ENCODE data around the gene STXBP2.

The STXBP2 gene

GRCh38 chr19:7647156-7647555 lies 10.2 kb downstream of the STXBP2 start:
- FAIRE-seq, result no peak
- DNase-seq (ENCODE audit: extremely low spot score, insufficient read length, low read depth), result no peak

GRCh38 chr19:7648265-7649014 lies 11.5 kb downstream of the STXBP2 start:
- no peak for FAIRE-seq
- DNase-seq (ENCODE audit: extremely low spot score, insufficient read length, low read depth), result no peak

GRCh38 chr19:7650148-7650547 lies 13.2 kb downstream of the STXBP2 start:
- DNase-seq (ENCODE audit: extremely low spot score, insufficient read length, low read depth) (no peak), FAIRE-seq (no peak)

GRCh38 chr19:7652061-7652641 lies 15.2 kb downstream of the STXBP2 start:
- FAIRE-seq, result peak; percentile 84
- DNase-seq (ENCODE audit: extremely low spot score, insufficient read length, low read depth), result peak; percentile 73

- FAIRE-seq, result no peak
- no peak for DNase-seq (ENCODE audit: extremely low spot score, insufficient read length, low read depth)
Measured at GRCh38 chr19:7654401-7654800, 17.5 kb downstream of the STXBP2 start.

- no peak for DNase-seq (ENCODE audit: extremely low spot score, insufficient read length, low read depth)
- FAIRE-seq, result no peak
Measured at GRCh38 chr19:7655581-7655980, 18.7 kb downstream of the STXBP2 start.

- FAIRE-seq (no peak), DNase-seq (ENCODE audit: extremely low spot score, insufficient read length, low read depth) (no peak)
Measured at GRCh38 chr19:7657131-7657751, 20.3 kb downstream of the STXBP2 start.

- DNase-seq (ENCODE audit: extremely low spot score, insufficient read length, low read depth) (peak; percentile 87), FAIRE-seq (peak; percentile 95)
Measured at GRCh38 chr19:7658219-7658686, 21.3 kb downstream of the STXBP2 start.

GRCh38 chr19:7661744-7662538 lies 25.0 kb downstream of the STXBP2 start:
- no peak for DNase-seq (ENCODE audit: extremely low spot score, insufficient read length, low read depth)

GRCh38 chr19:7662657-7663056 lies 25.7 kb downstream of the STXBP2 start:
- no peak for FAIRE-seq

More at GRCh38 chr19:7661744-7662538, 25.0 kb downstream of the STXBP2 start:
- FAIRE-seq, result no peak

GRCh38 chr19:7663706-7664105 lies 26.8 kb downstream of the STXBP2 start:
- FAIRE-seq (no peak), DNase-seq (ENCODE audit: extremely low spot score, insufficient read length, low read depth) (no peak)

More at GRCh38 chr19:7662657-7663056, 25.7 kb downstream of the STXBP2 start:
- no peak for DNase-seq (ENCODE audit: extremely low spot score, insufficient read length, low read depth)

GRCh38 chr19:7665076-7665475 lies 28.2 kb downstream of the STXBP2 start:
- DNase-seq (ENCODE audit: extremely low spot score, insufficient read length, low read depth) (no peak), FAIRE-seq (no peak)

- FAIRE-seq (no peak), DNase-seq (ENCODE audit: extremely low spot score, insufficient read length, low read depth) (no peak)
Measured at GRCh38 chr19:7668842-7669241, 31.9 kb downstream of the STXBP2 start, which contains the start of gene RETN. Gene RETN (plus strand): TSS chr19:7669049. CDS start chr19:7669327, 278 bp downstream.

GRCh38 chr19:7669641-7670040 lies 32.7 kb downstream of the STXBP2 start:
- DNase-seq (ENCODE audit: extremely low spot score, insufficient read length, low read depth) (no peak), FAIRE-seq (no peak)

- DNase-seq (ENCODE audit: extremely low spot score, insufficient read length, low read depth) (no peak), FAIRE-seq (no peak)
Measured at GRCh38 chr19:7670150-7670783, 33.4 kb downstream of the STXBP2 start.

- FAIRE-seq (no peak), DNase-seq (ENCODE audit: extremely low spot score, insufficient read length, low read depth) (no peak)
Measured at GRCh38 chr19:7670790-7671189, 33.9 kb downstream of the STXBP2 start.

- DNase-seq (ENCODE audit: extremely low spot score, insufficient read length, low read depth), result no peak
- FAIRE-seq, result no peak
Measured at GRCh38 chr19:7672522-7672921, 35.6 kb downstream of the STXBP2 start.

- FAIRE-seq (peak; percentile 21), DNase-seq (ENCODE audit: extremely low spot score, insufficient read length, low read depth) (no peak)
Measured at GRCh38 chr19:7674010-7675005, 37.4 kb downstream of the STXBP2 start.

- FAIRE-seq (peak; percentile 42), DNase-seq (ENCODE audit: extremely low spot score, insufficient read length, low read depth) (no peak)
Measured at GRCh38 chr19:7676376-7676775, 39.5 kb downstream of the STXBP2 start.

All from GM18507 (cell line).